GM20431 (cell line): ENCODE data around the gene UBAP2.

Source experiments
- in situ Hi-C: fragments of 300-500 bp; cut with MseI, MboI; formaldehyde crosslinking; loops from one replicate; pipeline ENCODE4 v1.15.0; 2020; ENCODE audit warnings: low sequenced_read_pairs; ENCODE audit not compliant: unreplicated experiment

The UBAP2 gene

GRCh38 chr9:33926746-33927485, 121.8 kb downstream of the UBAP2 start:
- in situ Hi-C loops, result no loop called here

- in situ Hi-C loops, result no loop called here
Measured at GRCh38 chr9:33924978-33925797, 123.5 kb downstream of the UBAP2 start.

- in situ Hi-C loops, result no loop called here
Measured at GRCh38 chr9:33923998-33924701, 124.5 kb downstream of the UBAP2 start.

- in situ Hi-C loops, result no loop called here
Measured at GRCh38 chr9:33923079-33923478, 125.6 kb downstream of the UBAP2 start.

GRCh38 chr9:33921967-33922895, 126.5 kb downstream of the UBAP2 start:
- in situ Hi-C loops, result no loop called here

- in situ Hi-C loops, result no loop called here
Measured at GRCh38 chr9:33919276-33919897, 129.3 kb downstream of the UBAP2 start.

GRCh38 chr9:33917036-33917435, 131.7 kb downstream of the UBAP2 start:
- in situ Hi-C loops, result no loop called here

GRCh38 chr9:33914887-33915628, 133.6 kb downstream of the UBAP2 start:
- in situ Hi-C loops, result no loop called here

- in situ Hi-C loops, result no loop called here
Measured at GRCh38 chr9:33913541-33913940, 135.1 kb downstream of the UBAP2 start.

GRCh38 chr9:33908749-33909148, 139.9 kb downstream of the UBAP2 start:
- in situ Hi-C loops, result no loop called here

GRCh38 chr9:33908114-33908513, 140.6 kb downstream of the UBAP2 start:
- in situ Hi-C loops, result no loop called here

GRCh38 chr9:33907347-33907746, 141.3 kb downstream of the UBAP2 start:
- in situ Hi-C loops, result no loop called here

- in situ Hi-C loops, result no loop called here
Measured at GRCh38 chr9:33906769-33907168, 141.9 kb downstream of the UBAP2 start.

GRCh38 chr9:33905137-33905536, 143.6 kb downstream of the UBAP2 start:
- in situ Hi-C loops, result no loop called here

- in situ Hi-C loops, result no loop called here
Measured at GRCh38 chr9:33903157-33903780, 145.4 kb downstream of the UBAP2 start.

- in situ Hi-C loops, result no loop called here
Measured at GRCh38 chr9:33894316-33894715, 154.4 kb downstream of the UBAP2 start.

GRCh38 chr9:33893861-33894260, 154.8 kb downstream of the UBAP2 start:
- in situ Hi-C loops, result no loop called here

- in situ Hi-C loops, result no loop called here
Measured at GRCh38 chr9:33885948-33886347, 162.7 kb downstream of the UBAP2 start.
